Hindlimb muscle (tissue), 1 donor: ENCODE measurements around the gene HTATSF1. TPM values are rescaled to one million over a fixed set of nuclear protein-coding genes. Genes with fewer than 3 reads are reported as not detected.

Experiments
- DNase-seq: peaks from one replicate; pipeline ENCODE4 v3.0.0-alpha.2; 2013
- polyA plus RNA-seq: library from polyadenylated mRNA; unstranded; fragments of 120-200 nt; gene quantifications from one replicate; pipeline ENCODE4 v1.2.1, GENCODE V29; 2013; ENCODE audit not compliant: insufficient read length

HTATSF1 gene
- polyA plus RNA-seq, 1 donor: 98.5 TPM

DNA sequence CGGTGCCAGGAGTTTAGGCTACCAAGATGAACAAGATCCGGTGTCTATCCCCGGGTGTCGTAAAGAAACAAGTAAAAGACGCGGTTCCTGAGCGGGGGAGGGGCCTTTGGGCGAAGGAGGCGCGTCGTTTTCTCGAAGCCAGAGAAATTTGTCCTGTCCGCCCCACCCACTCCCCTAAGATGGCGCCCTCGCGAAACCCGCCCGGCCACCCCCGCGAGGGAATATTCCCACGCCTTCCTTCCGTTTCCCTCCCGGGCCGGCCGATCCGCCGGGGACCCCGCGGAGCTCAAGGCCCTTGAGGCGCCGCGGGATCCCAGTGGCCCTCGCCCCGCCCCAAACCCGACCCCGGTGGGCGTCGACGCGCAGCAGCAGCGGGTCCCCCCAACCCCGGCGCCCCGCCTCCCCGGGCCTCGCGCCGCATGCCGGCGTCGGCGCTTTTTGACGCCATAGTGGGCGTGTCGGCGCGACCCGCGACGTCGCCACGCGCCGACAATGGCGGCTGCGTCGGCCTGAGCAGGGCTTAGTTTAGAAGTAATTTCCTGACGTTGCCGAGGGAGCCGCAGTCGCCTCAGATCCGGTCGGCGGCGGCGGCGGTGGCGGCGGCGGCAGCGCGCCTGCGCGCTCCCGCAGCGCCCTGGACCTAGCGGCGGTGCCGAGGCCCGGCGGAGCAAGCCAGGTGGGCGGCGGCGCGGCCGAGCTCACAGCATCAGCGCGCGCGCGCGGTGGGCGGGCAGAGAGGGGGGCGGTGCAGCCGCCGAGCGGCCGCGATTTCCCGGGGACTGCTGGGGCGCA lies 432 bp upstream of the HTATSF1 start:
- peak; percentile 88 for DNase-seq

DNA sequence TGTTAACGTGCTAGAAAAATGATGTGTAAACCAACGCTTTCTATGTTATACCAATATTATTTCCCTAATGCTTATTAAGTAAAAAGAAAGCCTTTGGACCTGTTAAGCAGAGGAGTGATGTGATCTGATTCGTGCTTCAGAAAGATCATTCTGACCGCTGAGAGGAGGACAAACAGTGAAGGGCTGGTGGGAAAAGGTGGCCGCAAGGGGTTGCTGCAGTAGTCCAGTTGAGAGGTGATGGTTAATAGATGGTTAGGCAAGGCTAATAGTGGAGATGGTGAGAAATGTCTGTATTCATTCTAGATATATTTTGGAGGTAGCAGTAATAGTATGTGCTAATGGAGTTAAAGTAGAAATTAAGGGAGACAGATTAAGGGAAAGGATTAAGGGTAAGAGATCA lies 21.7 kb downstream of the HTATSF1 start:
- DNase-seq: no peak

DNA sequence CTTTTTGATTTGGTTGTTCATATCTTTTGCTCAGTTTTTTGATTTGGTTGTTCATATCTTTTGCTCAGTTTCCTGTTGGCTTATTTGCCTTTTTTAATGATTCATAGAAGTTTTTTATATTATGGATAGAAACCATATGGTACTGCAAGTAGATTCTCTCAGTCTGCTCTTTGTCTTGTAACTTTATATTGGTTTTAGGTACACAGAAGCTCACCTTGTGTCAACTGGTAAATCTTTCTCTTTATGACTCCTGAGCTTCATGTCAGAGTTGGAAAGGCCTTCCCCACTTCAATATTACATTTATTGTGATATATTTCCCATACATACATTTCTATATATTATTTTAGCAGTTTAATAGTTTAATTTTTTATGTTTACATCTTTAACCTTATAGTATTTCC lies 26.4 kb downstream of the HTATSF1 start:
- no peak for DNase-seq

DNA sequence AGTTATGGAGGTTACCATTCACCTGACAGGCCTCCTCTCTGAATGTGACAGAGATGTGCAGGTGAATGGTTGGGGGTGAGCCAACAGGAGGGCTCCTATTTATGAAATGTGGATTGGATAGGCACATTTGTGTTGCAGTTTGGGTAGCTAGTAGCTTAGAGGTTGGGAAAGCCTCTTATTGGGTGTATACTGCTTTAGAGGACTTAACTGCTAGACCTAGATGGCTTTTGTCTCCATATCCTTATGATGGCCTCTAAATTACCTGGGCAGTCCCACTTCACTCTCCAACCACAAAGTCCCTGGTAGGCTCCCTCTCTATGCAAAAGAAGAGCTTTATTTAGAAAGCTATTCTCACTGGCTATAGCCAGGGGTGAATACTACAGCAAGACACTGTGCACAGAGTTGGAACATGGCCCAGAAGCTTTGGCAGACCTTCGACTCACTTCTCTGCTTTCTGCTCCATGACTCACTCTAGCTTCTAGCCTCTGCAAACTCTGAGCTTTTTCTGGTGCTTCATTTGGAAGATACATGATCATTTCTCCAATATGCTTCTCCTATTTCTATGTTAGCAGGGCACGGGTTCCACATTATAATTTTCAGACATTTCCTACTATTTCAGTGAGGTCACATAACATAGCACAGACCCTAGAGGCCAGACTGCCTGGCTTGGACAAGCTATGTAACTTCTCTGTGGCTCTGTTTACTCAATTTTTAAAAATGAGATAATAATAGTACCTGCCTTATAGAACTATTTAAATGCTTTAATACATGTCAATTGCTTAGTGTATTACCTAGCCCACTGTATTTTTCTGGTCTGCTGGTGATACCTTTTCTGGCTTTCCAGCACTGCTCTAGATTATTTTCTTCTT lies 28.6 kb downstream of the HTATSF1 start:
- peak; percentile 89 for DNase-seq

GRCh38 chrX:136528645-136529315 lies 31.4 kb downstream of the HTATSF1 start:
- DNase-seq: no peak

DNA sequence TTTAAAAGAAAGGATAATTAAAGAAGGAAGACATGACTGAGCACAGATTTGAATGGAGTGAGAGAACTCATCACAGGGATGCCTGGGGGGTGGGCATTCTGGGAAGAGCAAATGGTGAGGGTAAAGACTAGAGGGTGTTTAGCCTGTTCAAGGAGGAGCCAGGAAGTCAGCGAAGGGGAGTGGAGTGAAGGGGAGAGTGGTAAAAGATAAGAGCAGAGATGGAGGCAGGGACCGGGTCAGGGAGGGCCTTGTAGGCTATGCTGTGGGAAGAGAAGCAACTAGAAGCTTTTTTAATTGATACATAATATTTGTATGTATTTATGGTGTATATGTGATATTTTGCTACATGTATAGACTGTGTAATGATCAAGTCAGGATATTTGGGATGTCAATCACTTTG lies 32.4 kb downstream of the HTATSF1 start:
- DNase-seq: no peak

DNA sequence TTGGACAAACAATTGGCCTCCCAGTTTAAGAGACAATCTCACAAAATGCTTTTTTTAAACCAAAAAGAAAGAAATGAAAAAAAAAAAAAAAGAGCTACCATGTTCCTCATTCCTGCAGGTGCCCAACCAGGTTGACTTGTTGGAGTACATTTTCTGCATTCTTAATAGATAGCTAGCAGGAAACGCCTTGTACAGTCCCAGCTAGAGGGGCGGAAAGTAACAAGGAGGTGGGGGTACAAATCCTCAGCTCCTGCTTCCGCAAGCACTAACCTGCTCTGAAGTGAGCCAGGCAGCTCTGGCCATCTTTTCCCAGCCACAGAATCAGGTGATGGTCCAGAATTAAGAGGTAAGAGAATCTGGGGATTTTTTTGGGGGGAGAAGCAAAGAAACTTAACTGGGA lies 34.6 kb downstream of the HTATSF1 start, which contains the start of gene VGLL1:
TSS of gene VGLL1 (plus strand) at position 265 of the 400 bp plus-strand sequence. CDS start 3,806 bp downstream, outside the sequence.
- no peak for DNase-seq

GRCh38 chrX:136534131-136534530 lies 36.7 kb downstream of the HTATSF1 start:
- no peak for DNase-seq

GRCh38 chrX:136538811-136539210 lies 41.4 kb downstream of the HTATSF1 start:
- no peak for DNase-seq

- DNase-seq: no peak
These were observed 42.8 kb downstream of the HTATSF1 start for GRCh38 chrX:136540226-136540625.

GRCh38 chrX:136541294-136541693 lies 43.9 kb downstream of the HTATSF1 start:
- no peak for DNase-seq

DNA sequence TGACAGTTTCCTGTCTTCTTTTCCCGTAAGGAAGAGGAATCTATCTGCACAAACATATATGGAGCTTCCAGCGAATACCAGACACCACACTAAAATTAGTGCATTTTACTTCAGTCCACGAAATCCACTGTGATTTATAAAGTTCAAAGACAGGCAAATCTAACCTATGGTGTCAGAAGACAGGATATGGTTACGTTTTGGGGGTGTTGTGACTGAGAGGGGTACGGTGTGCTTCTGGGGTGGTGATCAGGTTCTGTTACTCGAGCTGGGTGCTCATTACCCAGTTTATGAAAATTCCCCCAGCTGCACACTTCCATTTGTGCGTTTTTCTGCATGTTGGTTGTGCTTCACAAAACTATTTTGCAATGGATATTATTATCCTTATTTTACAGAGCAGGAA lies 44.9 kb downstream of the HTATSF1 start:
- DNase-seq: no peak

- DNase-seq: no peak
These were observed 49.0 kb downstream of the HTATSF1 start for GRCh38 chrX:136546371-136546781.

DNA sequence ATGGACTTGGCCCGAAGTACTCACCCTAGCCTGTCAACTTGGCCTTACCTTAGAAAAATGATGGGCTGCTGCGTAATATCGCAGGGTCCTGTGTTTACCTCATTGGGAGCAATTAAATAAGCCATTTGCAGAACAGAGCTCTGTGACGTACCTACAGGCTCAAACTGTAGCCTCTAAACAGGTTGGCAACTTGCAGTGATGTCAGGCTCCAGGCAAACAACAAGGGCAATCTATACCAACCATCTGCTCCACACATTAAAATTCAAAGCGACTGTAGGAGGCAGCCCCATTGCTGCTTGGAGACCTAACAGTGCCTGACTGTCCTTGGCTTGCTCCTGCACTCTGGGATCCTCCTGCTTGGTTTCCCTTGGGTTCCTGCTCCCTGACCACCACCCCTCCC lies 51.8 kb downstream of the HTATSF1 start:
- no peak for DNase-seq

- no peak for DNase-seq
These were observed 54.0 kb downstream of the HTATSF1 start for GRCh38 chrX:136551410-136551809.

DNA sequence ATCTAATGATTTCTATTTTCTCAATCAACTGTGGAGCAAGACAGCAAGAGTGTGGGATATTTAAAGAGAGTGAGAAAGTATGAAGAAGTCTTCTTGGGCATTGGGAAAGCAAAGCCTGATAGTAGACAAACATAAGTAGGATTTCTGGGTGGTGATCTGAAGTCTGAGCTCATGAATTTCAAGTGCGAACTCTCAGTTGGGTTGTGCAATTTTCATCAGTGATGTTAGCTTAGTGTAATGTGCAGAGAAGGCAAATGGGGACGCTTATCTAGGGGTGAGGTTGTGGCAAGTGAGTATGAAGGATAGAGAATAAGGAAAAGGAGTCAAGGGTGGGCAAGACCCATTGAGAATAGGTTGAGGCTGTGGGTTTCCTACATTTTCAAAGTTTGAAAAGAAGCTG lies 58.3 kb downstream of the HTATSF1 start:
- DNase-seq: no peak

Other genes with a start within 250 kb of the HTATSF1 start
- gene MAP7D3, start 246.2 kb upstream of the HTATSF1 start, polyA plus RNA-seq: 10.6 TPM
- gene ADGRG4, start 196.6 kb upstream of the HTATSF1 start, polyA plus RNA-seq: not detected
- not detected for gene BRS3, start 9.6 kb upstream of the HTATSF1 start, polyA plus RNA-seq
- gene VGLL1, start 34.6 kb downstream of the HTATSF1 start, polyA plus RNA-seq: not detected
- not detected for gene CD40LG, start 150.6 kb downstream of the HTATSF1 start, polyA plus RNA-seq